GM12873 (cell line): ENCODE measurements around the gene HSPBAP1.

Experiments used
- CTCF ChIP-seq: IDR thresholded peaks from 2 replicates; pipeline ENCODE4 v1.5.1; 2012; ENCODE audit warnings: low read depth, mild to moderate bottlenecking, moderate library complexity, low read length, control low read depth; ENCODE audit not compliant: insufficient read depth; ENCODE audit errors: missing control alignments

The HSPBAP1 gene

GRCh38 chr3:122810734-122811133 is 17.1 kb upstream of the HSPBAP1 start:
- no peak for TF ChIP-seq CTCF

GRCh38 chr3:122803977-122804376 is 10.3 kb upstream of the HSPBAP1 start:
- no peak for TF ChIP-seq CTCF

- no peak for TF ChIP-seq CTCF
Measured at GRCh38 chr3:122802323-122802722, 8.7 kb upstream of the HSPBAP1 start.

- no peak for TF ChIP-seq CTCF
Measured at GRCh38 chr3:122800706-122801237, 7.1 kb upstream of the HSPBAP1 start.

- no peak for TF ChIP-seq CTCF
Measured at GRCh38 chr3:122800031-122800430, 6.4 kb upstream of the HSPBAP1 start.

- TF ChIP-seq CTCF = no peak
Measured at GRCh38 chr3:122799322-122799721, 5.7 kb upstream of the HSPBAP1 start.

- no peak for TF ChIP-seq CTCF
Measured at GRCh38 chr3:122797291-122797690, 3.7 kb upstream of the HSPBAP1 start.

GRCh38 chr3:122795674-122796195 is 2.1 kb upstream of the HSPBAP1 start:
- no peak for TF ChIP-seq CTCF
